Measurements from ENCODE around the gene SRSF10.
A peak's percentile ranks its signal among the peaks of the same experiment; 100 is the strongest.
"Not testable (repeated sequence)": the region's sequence is repeated elsewhere in the genome, so short reads cannot be mapped to it uniquely, and the experiment has no call there.

SRSF10 gene

DNA sequence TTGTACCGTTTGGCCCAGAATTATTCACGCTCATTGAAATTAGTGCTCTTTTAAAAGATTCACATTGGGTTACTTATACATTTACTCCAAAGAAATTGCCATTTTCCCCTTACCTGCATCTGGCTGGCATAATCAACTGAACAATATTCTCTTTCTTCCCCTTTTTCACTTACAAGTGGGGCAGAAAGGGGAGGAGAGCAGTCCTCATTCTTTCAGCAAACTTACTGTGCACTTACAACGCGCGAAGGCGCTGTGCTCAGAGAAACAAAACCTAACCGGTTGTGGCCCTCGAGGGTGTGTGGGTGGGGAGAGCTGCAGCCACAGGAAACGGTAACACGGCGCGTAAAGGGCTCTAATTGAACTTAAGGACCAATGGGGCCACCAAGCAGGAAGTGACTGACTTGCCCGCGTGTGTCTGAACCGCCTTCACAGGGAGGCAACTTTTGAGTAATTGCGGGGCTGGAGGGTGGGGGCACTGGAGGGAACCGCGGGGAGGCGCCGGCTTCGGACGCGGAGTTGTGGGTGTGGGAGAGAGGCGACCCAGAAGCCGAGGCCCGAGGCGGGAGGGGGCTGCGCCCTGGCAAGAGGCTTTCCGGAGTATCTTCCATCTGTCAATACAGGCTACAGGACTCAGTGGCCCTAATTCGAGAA lies 21.2 kb downstream of the SRSF10 start:
- DNase-seq (ENCODE audit: low read depth): peak; percentile 64

DNA sequence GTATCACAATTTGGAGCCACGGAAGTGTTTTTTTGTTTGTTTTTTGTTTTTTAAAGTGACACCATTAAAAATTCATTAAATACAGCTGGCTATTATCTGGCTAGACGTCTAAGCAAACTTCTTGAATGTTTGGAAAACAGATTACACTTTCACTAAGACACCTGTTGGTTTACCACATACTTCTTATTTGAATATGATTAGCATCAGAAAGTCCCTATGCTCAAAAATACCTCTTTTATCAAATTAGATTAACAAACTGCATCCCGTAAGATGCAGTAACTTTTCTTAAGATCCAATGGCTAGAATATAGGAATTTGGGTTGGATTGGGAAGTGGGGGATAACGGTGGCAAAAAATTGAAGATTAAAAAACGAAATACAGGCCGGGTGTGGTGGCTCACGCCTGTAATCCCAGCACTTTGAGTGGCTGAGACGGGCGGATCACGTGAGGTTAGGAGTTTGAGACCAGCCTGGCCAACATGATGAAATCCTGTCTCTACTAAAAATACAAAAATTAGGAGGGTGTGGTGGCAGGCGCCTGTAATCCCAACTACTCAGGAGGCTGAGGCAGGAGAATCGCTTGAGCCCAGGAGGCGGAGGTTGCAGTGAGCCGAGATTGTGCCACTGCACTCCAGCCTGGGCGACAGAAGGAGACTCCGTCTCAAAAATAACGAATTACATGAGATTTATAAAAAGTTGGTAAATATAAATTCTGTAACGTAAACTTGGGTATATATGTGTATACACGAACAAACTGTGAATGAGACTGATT lies 21.9 kb downstream of the SRSF10 start:
- DNase-seq (ENCODE audit: low read depth): not testable (repeated sequence)

DNA sequence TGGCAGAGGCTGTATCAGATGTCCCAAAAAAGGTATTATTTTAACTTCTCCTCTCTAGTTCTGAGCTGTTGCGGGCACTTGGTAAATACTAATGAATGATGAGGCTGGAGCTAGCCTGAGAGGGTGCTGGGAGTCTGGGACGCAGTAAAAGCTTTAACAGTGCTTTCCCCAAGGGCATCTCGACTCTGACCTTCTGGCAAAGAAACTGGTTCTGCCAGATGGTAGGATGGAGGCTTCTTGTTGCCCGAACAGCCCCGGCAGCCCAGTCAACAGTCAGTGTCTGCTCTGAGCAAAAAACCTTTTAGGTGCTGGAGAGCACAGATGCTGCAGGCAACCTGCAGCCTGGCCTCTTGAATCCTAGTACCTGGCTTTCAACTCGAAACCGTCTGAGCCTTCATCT lies 23.0 kb downstream of the SRSF10 start:
- DNase-seq (ENCODE audit: low read depth): no peak

DNA sequence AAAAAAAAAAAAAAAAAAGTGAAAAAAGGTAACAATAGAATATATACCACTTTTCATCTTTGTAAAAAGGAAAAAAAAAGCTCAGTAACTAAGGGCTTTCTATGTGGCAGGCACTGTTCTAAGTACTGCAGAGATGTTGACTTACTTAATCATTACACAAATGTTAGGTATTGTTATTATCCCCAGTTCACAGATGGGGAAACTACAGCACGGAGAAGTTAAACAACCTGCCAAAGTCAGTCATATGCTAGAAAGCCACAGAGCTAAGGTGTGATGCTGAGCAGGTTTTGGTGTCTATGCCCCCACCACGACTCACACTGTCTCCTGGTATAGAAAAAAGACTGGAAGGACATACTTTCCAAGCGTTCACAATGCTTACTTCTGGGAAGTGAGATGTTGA lies 27.1 kb downstream of the SRSF10 start:
- DNase-seq (ENCODE audit: low read depth): no peak

DNA sequence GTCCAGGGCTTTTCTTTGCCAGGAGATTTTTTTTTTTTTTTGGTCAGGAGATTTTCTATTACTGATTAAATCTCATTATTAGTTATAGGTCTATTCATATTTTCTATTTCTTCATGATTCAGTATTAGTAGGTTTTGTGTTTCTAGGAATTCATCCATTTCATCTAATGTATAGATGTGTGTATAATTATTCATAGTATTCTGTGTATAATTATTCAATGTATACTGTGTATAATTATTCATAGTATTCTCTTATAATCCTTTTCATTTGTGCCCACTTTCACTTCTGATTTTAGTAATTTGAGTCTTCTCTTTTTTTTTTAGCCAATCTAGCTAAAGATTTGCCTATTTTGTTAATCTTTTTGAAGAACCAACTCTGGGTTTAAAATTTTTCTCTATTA lies 32.8 kb downstream of the SRSF10 start:
- DNase-seq (ENCODE audit: low read depth): no peak

DNA sequence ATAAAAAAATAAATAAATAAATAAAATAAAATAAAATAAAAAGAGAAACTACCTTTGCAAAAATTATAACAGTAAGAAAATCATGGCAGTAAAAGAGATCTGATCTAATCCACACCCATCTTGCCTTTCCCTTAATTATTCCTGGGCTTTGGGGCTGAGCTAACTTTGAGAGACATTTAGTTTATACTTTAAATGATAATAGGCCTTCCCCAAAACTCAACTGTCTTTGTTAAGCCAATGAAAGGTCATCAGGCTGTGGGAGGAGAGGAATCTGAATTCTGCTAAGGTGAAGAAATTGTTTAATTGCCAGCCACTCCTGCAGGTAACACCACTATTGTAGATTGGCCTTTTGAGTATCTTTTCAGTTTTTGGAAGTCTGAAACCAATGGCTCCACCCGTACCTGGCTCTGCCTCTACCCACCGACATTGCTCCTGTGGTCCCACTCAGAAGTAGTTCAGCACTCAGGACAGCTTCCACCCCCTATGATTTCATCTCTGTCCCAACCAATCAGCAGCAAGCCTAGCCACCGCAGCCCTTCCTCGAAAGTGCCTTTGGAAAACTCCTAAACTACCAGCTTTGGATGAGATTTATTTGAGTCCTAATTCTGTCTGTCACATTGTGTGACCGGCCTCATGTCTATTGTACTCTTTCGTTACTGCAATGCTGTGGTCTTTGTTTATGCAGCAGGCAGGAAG lies 43.5 kb downstream of the SRSF10 start:
- DNase-seq (ENCODE audit: low read depth): no peak

DNA sequence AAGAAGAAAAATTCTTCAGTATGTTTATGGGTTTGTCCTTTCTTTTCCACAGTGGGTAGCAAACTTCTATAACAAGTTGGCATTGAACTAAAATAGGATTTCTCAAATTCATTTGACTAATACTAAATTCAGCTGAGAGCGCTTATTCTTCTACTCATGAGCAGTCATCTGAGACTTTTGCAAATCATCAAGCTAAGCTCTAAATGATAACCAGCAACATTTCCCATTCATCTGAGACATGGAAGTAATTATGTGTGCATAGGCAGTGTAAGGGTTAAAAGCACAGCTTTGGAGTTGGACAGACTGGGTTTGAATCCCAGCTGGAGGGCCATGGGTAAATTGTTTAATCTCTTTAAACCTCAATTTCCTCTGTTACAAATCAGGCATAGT lies 48.6 kb downstream of the SRSF10 start:
- no peak for DNase-seq (ENCODE audit: low read depth)

DNA sequence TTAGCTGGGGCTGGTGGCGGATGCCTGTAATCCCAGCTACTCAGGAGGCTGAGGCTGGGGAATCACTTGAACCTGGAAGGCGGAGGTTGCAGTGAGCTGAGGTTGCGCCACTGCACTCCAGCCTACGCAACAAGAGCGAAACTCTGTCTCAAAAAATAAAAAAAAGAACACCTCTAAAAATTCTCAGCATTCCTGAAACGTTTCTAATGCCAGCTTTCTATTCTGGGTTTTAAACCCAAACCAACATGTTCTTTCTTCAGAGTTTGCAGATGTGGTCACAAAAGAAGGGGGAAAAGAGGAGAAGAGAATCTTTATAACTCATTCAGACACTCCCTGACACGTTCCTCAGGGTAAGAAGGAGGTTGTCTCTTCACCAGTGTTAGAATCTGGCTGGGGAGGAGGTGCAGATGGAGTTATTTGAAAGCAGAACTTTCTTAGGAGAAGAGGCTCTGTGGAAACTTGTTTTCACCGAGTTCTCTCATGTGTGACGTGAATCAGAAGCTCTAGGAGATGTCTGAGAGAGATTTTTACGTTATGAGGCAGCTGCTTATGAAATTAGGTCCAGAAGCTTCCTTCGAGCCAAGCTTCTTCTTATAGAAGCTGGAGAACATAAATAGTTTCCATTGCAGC lies 49.2 kb downstream of the SRSF10 start:
- peak; percentile 31 for DNase-seq (ENCODE audit: low read depth)

DNA sequence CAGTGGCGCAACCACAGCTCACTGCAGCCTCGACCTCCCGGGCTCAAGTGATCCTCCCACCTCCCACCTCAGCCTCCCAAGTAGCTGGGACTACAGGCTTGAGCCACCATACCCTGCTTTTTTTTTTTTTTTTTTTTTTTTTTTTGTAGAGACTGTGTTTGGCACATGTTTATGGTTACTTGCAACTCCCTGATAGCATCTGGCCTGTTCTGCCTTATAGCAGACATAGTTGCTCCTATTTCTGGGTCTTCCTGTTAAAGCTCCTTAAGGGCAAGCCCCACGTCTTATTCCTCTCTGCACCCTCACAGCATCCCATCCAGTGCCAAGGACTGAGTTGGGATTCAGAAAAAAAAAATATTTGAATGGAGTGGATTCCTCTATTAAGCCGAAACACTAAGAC lies 49.9 kb downstream of the SRSF10 start:
- DNase-seq (ENCODE audit: low read depth): no peak

DNA sequence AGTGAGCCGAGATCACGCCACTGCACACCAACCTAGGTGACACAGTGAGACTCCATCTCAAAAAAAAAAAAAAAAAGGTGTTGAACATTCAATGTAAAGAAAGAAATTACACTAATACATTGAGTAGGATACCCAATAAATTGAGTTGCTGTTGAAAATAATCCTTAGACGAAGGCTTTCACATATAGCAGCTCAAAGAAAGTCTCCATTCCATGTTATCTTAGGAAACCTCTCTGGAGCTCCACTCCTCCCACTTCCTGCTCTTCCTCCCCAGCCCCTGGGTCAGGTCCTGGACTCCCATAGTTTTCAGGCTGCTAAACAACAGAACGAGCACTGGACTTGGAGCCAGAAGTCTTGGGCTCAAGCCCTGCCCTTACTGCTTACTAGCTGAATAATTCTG lies 51.3 kb downstream of the SRSF10 start:
- DNase-seq (ENCODE audit: low read depth): no peak

DNA sequence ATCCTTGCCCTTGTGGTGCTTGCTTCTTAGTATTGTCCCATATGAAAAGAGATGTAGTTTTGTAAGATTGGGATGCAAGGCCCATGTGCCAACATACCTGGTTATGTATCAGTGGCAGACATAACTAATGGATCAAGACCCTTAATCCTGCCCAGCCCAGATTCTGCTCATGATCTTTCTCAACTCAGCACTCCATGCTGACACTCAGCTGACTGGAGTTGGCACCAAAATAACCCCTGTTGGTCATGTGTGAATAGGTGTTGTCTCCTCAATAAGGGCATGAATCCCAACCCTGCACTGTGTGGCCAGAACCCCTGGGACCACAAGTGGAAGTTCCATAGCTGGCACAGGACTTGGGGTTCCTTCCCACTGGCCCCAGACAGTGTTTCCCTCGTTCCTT lies 53.0 kb downstream of the SRSF10 start:
- DNase-seq (ENCODE audit: low read depth): no peak

DNA sequence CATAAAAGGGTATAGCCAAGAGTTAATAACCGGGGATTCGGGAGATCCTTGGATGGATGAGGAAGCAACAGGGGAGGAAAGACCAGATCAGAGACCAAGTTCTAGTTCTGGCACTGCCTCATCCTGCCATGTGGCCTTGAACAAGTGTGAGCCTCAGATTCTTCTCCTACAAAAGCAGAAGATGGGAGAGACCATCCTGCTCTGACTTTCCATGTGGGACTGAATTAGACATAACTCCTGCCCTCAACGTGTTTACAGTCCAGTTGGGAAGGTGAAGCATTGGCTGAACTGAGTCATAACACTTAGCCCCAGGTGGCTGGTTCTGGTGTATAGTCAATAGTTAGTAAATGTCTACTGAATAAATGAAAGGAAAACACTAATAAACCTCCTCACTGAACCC lies 54.8 kb downstream of the SRSF10 start:
- no peak for DNase-seq (ENCODE audit: low read depth)

DNA sequence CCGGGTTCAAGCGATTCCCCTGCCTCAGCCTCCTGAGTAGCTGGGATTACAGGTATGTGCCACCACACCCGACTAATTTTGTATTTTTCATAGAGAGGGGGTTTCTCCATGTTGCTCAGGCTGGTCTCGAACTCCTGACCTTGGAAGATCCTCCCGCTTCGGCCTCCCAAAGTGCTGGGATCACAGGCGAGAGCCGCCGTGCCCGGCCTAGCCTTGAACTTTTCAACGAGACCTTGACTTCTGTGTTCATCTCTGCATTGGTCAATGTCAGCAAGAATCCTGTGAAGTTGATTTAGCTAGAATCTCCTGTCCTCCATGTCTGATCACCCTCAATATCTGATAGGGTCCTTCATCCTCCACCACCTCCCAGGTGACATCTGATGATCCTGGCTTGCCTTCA lies 55.5 kb downstream of the SRSF10 start:
- DNase-seq (ENCODE audit: low read depth): no peak

DNA sequence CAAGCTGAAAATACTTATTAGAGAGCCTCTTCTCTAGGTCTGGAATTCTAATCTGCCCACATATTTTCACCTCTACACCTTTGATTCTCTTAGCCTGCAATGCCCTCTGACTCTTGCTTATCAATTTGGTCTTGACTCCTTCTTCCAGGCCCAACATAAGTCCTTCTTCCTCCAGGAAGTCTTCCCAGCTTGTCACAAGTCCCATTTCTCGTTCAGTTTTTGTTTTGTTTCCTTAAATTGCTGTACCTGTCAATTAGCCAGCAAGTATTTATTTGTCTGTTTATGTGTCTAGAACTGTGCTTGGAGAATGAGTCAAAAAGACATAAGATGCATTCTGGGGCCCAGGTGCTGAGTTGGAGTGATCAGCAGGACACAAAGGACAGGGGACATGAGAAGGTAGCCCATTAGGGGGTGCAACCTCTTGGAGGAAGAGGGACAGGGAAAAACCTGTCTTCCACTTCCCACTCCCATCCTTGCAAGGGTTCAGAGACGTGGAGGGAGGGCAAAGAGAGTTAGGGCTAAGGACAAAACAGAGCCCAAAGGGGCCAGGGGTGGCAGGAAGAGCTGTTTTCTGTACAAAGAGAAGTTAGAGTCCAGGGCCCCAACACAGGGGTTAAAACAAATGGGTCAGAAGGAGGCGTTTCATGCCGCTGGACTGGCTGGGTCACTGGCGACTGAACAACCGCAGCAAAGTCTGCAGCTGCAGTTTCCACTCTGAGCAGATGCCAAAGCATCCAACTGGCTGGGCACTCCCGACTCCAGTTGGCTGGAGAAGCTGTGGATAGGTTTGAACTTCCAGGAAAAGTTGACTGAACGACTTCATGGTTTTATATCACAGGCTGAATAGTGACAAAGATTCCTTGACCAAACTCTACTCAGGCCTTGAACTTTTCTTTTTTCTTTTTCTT lies 56.3 kb downstream of the SRSF10 start:
- DNase-seq (ENCODE audit: low read depth): no peak

DNA sequence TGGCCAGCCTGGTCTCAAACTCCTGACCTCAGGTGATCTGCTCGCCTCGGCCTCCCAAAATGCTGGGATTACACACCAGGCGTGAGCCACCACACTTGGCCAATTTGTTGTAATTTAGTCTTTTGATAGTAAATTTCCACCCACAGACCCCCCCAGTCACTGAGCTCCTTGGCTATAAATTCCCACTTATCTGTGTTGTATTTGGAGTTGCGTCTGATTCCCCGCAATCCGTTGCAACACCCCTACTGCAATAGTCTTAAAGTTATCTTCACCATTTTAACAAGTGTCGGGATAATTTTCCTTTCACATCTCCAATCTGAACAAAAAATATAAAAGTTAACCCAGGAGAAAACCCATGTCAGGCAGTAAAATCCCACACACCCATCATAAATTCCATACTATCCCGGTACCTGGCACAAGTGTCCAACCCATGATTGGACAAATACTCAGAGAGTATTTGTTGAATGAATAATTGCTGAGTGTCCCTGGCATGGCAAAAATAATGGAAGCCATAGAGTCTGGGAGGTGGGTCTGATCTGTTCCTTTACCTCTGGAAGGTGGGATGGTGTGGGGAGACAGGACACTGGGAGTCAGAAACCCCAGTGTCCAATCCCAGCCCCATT lies 57.7 kb downstream of the SRSF10 start:
- no peak for DNase-seq (ENCODE audit: low read depth)

DNA sequence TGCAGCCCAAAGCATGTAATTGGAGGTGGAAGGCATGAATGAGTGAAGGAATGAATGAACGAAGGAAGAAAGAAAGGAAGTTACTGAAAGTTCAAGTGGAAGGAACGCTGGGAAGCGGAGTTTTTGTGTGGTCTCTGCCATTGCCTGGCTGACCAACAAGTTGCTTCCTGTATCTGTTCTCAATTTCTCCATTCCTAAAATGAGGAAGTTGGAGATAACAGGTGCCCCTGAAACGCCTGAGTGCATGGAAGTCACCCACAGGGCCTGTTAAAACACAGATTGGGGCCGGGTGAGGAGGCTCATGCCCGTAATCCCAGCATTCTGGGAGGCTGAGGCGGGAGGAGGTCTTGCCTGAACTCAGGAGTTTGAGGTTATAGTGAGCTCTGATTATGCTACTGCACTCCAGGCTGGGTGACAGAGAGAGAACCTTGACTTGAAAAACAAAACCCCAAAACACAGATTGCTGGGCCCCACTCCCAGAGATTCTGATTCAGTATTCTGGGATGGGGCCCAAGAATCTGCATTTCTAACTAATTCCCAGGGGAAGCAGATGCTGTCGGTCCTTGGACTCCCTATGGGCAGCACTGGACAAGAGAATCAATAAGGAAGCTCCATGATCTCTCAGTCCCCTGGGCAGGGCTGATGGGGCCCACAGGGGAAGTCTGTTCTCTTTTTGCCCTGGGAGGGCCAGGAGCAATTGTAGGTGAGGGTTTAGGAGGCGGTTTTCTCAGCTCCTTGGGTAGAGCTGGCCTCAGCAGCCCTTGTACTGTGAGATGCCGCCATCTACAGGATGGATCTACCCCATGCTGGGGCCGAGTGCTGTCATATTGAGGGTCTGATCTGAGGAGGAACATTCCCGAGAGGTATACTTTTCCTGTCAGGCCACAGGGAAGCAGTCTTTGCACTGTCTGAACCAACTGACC lies 63.7 kb downstream of the SRSF10 start:
- no peak for DNase-seq (ENCODE audit: low read depth)

DNA sequence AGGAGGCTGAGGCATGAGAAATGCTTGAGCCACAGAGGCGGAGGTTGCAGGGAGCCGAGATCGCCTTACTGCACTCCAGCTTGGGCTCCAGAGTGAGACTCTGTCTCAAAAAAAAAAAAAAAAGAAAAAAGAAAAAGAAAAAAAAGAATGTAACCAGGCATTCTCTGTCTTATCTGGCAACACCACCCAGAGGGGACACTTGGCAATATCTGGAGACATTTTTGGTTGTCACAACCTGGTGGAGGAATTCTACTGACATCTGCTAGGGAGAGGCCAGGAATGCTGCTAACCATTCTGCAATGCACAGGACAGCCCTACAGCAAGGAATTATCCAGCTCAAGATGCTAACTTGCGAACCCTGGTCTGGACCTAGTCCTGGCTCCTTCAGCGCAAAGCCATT lies 64.7 kb downstream of the SRSF10 start:
- DNase-seq (ENCODE audit: low read depth): no peak

DNA sequence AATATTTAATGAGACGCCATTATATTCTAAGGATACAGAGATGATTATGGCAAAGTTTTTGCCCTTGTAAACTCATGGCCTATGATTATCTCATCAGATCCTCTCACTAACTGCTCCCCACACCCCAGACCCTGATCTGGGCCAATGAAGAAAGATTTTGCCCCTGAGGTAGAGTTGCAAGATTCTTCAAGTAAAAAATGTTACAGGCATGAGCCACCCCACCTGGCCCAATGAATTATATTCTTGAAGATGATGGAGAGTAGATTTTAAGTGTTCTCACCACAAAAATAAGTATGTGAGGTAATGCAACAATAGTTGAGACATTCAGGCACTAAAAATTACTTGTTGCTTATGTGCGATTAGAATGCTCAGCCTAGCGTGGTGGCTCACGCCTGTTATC lies 65.2 kb downstream of the SRSF10 start:
- DNase-seq (ENCODE audit: low read depth): no peak
